Central memory CD4-positive, alpha-beta T cell (primary cell): Measurements from ENCODE around the gene INPP5A.

Source experiments
- DNase-seq: peaks from one replicate; pipeline ENCODE4 v3.0.0; 2022

The INPP5A gene

GRCh38 chr10:132711613-132712121 lies 174.1 kb downstream of the INPP5A start:
- DNase-seq, result no peak

DNA sequence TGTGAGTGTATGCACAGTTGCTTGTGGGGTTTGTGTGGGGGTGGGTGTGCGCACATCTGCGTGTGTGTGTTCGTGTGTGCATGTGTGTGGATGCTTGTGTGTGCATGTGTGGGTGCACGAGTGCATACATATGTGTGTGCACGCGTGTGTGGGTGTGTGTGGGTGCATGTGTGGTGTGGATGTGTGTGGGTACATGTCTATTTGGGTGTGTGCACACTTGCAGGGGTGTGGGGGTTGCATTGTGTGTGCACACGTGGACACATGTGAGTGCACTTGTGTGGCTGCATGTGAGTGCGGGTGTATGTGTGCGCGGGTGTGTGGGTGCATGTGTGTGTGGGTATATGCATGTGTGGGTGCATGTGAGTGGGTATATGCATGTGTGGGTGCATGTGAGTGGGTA lies 174.7 kb downstream of the INPP5A start:
- no peak for DNase-seq

DNA sequence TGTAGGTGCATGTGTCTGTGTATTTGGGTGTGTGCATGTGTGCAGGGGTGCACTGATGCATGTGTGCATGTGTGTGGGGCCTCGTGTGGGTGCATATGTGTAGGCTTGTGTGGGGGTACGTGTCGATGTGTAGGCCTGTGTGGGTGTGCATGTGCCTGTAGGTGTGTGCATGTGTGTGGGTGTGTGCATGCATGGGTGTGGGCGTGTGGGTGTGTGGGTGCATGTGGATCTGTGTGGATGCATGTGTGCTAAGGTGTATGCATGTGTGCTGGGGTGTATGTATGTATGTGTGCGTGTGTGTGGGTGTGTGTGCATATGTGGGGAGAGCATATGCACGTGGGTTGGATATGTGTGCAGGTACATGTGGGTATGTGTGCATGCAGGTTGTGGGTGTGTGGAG lies 175.2 kb downstream of the INPP5A start:
- DNase-seq, result no peak

- no peak for DNase-seq
These were observed 176.0 kb downstream of the INPP5A start for GRCh38 chr10:132713421-132714095.

- no peak for DNase-seq
These were observed 176.8 kb downstream of the INPP5A start for GRCh38 chr10:132714096-132714985.

DNA sequence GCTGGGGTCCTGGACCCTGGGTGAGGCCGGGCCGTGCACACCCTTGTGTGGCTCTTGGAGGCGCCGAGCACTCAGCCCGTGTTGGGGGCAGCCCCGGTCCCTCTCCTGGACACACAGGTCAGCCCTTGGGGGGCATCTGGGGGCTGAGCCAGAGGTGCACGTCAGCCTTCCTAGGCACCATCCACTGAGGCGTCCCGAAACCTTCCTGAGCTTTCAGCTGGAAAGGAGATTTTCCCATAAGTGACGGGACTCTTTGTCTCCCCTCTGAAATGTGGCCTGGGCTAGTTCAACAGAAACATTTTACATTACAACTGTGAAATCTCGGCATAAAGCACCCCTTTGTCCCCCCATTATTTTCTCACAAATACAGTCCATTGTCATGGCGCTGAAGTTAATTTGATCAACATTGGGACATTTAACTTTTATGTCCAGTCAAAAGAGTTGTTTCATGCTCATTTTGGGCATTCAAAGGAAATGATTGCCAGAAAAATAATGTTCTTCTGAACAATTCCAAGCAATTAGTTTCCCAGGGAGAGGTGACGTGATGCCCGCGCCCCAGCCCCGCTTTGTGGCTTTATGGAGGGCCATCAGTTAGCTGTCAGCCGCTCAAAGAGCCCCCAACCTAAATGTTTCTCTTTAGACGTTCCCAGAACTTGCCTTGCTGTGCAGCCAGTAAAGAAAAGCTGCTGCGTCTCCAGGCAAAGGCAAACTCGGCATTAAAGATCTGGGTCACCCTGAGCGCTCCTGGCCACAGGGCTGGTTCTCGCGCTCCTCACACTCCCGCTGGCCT lies 177.6 kb downstream of the INPP5A start:
- no peak for DNase-seq

DNA sequence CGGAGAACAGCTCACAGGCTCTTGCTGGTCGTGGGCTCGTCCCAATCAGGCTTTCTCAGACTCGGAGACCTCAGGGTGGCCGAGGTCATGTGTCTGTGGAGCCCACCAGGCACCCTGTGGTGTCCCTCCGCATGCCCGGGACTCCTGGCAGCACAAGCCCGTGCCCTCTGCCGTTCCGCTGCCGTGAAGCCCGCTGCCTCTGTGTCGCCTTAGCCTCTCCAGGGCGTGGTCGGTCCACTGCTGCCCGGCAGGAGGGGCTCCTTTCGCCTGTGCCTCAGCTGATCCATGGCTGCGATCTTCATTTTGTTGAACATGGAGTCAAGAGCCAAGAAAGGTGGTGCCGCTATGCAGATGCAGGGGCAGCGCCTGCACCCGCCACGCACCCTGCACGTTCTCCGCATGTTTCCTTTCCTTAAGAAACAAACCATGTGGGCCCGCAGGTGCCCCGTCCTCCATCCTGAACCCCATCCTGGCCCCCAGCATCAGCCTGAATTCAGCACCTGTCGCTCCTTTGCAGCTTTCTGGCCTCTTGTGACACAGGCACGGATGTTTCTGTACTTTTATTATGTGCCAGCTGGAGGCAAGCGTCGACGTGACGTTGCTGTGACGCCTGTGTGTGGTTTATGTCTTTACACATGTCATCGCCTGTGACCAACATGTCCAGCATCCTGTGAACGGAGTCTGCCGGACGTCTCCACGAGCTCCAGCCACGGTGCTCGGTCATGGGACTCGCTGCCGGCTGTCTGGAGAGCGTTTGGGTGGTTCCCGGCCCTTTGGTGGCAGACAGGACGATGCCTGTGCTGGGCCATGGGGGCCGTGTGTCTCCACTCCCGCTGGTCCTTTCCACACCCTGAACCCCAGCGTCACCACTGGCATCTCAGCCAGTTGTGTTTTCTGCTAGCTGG lies 178.4 kb downstream of the INPP5A start:
- no peak for DNase-seq

GRCh38 chr10:132716691-132717490 lies 179.3 kb downstream of the INPP5A start:
- no peak for DNase-seq

- no peak for DNase-seq
These were observed 184.1 kb downstream of the INPP5A start for GRCh38 chr10:132721725-132722124.

GRCh38 chr10:132722394-132723329 lies 185.1 kb downstream of the INPP5A start:
- no peak for DNase-seq

DNA sequence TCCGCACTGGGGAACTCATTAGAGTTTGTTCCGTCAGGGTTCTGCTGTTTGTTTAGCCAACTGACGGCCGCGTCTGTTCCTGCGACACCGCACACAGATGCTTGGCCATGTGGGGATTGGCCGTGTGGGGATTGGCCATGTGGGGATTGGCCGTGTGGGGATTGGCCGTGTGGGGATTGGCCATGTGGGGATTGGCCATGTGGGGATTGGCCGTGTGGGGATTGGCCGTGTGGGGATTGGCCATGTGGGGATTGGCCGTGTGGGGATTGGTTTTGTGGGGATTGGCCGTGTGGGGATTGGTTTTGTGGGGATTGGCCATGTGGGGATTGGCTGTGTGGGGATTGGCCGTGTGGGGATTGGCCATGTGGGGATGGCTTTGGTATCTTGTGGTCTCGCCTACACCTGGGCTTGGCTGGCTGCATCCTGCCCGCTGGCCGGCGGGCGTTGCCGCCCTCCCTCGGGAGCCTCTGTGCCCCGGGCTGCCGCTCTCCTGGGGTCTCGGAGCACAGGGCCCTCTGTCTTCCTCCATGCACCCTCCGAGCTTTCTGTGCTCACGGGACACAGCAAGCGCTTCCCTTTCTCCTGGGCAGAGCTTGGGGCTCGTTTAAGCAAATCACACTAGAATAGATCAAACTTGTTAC lies 185.9 kb downstream of the INPP5A start:
- no peak for DNase-seq

DNA sequence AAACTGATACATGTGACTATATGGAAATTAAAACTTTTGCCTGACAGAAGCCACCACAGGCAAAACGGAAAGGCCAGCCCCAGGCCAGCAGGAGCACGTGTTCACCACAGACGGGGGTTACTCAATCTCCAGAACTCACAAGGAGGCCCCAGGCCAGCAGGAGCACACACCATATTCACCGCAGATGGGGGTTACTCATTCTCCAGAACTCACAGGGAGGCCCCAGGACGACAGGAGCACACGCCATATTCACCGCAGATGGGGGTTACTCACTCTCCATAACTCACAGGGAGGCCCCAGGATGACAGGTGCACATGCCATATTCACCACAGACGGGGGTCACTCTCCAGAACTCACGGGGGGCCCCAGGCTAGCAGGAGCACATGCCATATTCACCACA lies 186.9 kb downstream of the INPP5A start:
- no peak for DNase-seq

- no peak for DNase-seq
These were observed 187.6 kb downstream of the INPP5A start for GRCh38 chr10:132725202-132725601.

DNA sequence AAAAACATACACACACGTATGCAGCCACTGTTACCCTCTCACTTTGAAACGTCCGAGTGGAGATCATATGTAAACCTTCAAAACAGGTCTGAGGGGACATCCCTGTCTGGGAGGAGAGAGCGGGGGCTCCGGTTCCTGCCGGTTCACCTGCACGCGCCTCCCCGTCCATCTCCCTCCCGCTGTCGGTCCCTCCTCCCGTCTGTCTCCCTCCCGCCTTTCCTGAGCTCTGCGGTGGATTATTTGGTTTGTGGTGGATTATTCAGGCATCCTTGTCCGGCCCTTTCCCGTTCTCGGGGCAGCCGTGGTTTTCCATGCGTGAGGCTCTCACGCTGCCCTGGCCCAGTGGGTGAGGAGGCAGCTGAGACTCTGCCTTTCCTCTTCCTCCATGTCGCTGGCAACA lies 188.6 kb downstream of the INPP5A start:
- DNase-seq, result no peak

DNA sequence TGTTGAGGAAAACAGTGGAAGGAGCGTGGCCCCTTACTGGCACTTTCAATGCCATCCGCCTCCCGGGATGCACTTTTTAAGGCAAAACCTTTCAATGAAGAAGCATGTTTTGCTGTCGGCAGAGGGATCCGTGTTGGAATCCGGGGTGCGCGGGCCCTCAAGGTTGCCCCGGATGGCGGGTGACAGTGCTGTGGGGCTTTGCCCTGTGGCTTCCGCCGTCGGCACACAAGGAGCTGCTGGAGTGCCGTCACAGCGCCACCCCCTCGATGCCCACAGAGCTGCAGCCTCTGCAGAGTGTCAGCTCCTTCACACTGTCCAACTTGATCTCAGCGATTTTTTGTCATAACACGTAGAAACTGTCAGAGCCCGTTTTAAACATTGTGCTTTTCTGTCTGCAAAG lies 189.4 kb downstream of the INPP5A start:
- no peak for DNase-seq

GRCh38 chr10:132727411-132727810 lies 189.8 kb downstream of the INPP5A start:
- DNase-seq, result no peak

- DNase-seq, result no peak
These were observed 190.7 kb downstream of the INPP5A start for GRCh38 chr10:132728321-132728720.

GRCh38 chr10:132728741-132729140 lies 191.2 kb downstream of the INPP5A start:
- DNase-seq, result no peak

GRCh38 chr10:132729810-132730572 lies 192.4 kb downstream of the INPP5A start:
- no peak for DNase-seq
